Peyer's patch (tissue), 4 donors: ENCODE measurements around the gene CD226.

Source experiments
- CTCF ChIP-seq, 6 experiments: fragments of 450-650 bp in 4 of 6; fragments of 200-600 bp in 2 of 6; sonication (generic) in 1 of 6; IDR thresholded peaks; one replicate each; pipeline ENCODE4 v1.5.1; 2017 to 2019; ENCODE audit warnings: antibody characterized with exemption in 6 of 6, mild to moderate bottlenecking in 3 of 6, moderate library complexity in 1 of 6
- POLR2A ChIP-seq, 2 donors: fragments of 450-650 bp; IDR thresholded peaks; one replicate each; pipeline ENCODE4 v1.5.1; 2017; ENCODE audit warnings: antibody characterized with exemption in 2 of 2, mild to moderate bottlenecking in 2 of 2, moderate library complexity in 2 of 2

GRCh38 chr18:69804776-69805501 lies 142.7 kb downstream of the CD226 start:
- TF ChIP-seq CTCF (IDR thresholded peaks at IDR 0.05): no peak
- no peak for TF ChIP-seq POLR2A (IDR thresholded peaks at IDR 0.05)
